Activated gamma-delta T cell treated with Interleukin-2 at 50 U/mL for 16 hours (primary cell): ENCODE measurements around the gene ACSM3.

Source experiments
- DNase-seq: peaks from one replicate; pipeline ENCODE4 v3.0.0-alpha.2; 2020

The ACSM3 gene

DNA sequence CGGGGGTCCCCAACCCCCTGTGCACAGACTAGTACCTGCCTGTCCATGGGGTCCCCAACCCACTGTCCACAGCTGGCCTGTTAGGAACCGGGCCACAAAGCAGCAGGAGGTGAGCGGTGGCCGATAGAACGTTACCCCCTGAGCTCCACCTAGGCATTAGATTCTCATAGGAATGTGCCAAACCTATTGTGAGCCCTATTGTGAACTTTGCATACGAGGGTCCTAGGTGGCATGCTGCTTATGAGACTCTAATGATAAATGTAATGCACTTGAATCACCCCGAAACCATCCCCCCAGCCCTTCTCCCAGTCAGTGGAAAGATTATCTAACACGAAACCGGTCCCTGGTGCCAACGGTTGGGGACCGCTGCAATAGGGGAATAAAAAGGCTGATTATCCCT, 44.0 kb downstream of the ACSM3 start:
- no peak for DNase-seq

- no peak for DNase-seq
These were observed 48.1 kb downstream of the ACSM3 start for GRCh38 chr16:20811889-20812439.

DNA sequence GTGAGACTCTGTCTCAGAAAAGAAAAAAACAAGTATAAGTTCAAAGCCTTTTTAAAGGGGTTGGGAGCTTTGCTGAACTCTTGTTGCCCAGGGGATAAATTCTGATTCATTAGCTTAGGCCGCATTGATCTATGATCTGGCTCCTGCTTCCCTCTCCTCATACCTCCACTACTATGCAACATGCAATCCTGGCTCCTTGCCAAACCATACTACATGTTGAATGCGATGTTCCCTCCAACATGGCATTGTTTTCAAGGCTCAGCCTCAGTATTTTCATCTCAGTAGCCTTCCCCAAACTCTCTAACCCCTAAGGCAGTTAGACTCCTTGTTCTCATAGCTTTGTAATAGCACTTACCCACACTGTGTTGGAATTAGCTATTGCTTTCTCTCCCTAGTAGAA, 48.7 kb downstream of the ACSM3 start:
- DNase-seq, result no peak

DNA sequence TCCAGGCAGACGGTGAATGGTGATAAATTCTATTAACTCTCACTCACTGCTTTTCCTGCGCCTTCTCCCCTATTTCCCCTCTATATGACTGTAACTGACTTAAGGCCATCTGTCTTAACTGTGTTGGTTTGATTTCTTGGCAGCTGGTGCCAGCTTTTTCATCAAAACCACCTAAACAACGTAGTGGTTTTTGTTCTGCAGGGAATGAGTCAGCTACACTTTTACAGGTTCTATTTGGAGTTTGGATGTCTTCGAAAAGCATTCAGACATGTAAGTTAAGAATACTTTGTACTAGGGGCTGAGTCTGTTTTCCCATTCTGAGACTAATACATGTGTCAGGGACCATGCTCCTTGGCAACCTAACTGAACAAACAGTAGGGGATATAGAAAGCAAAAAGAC, 51.0 kb downstream of the ACSM3 start:
- DNase-seq, result no peak

GRCh38 chr16:20818929-20819585, 55.2 kb downstream of the ACSM3 start:
- no peak for DNase-seq

GRCh38 chr16:20821682-20822081, 57.9 kb downstream of the ACSM3 start:
- DNase-seq, result no peak

DNA sequence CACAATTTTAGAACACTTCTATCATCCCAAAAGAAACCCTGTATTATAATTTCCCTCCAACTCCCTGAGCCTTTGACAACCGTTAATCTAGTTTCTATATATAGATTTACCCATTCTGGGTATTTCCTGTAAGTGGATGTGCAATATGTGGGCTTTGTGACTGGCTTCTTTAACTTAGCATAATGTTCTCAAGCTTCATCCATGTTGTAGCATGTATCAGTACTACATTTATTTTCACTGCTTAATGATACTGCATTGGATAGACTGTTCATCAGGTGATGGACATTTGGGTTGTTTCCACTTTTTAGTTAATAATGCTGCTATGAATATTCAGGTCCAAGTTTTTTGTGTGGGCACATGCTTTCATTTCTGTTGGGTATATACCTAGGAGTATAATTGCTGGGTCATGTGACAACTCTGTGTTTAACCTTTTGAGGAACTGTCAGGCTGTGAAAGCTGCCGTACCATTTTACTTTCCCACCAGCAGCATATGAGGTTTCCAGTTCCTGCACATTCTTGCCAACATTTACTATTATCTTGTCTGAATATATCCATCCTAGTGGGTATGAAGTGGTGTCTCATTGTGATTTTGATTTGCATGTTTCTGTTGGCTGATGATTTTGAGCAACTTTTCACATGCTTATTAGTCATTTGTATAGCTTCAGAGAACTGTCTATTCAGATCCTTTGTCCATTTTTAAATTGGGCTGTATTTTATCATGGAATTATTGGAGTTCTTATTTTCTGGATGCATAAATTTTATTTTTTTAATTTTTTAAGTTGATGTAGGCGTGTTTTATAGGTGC, 58.9 kb downstream of the ACSM3 start:
- DNase-seq, result no peak

GRCh38 chr16:20826039-20826566, 62.3 kb downstream of the ACSM3 start:
- no peak for DNase-seq

GRCh38 chr16:20829536-20829935, 65.7 kb downstream of the ACSM3 start:
- no peak for DNase-seq

GRCh38 chr16:20830372-20830771, 66.6 kb downstream of the ACSM3 start:
- DNase-seq, result no peak

DNA sequence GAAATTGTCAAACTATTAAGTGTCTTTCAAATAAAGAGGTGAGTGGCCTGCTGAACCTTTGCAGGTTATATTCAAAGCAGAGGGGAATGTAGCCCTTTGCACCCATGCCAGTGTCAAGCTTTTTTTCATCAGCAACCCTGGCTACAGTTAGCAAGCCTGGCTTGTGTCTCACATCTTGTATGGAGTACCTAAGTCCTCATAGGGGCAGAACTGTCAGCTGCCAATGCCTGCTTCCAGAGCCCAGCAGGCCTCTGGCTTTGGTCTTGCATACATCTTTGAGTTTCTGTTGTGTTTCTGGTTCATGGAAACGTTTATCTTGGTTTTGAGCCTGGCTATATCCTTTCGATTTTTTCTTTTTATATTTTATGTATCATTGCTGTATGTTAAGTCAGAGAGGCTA, 69.3 kb downstream of the ACSM3 start:
- DNase-seq, result no peak

DNA sequence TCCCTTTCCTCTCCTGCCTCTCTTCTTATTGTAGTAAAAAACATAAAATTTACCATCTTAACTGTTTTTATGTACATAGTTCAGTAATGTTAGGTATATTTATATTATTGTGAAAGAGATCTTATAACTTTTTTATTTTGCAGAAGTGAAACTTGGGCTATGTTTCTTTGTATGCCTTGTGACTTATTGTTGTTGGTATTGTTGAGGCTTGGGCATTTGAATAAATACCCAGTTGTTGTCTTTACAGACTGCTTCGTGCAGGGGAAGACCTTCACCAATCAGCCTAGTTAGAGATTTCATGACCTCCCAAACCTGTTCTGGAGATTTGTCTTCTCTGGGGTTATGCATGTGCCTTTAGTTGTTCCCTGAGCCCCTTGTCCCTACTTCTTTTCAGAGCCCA, 74.4 kb downstream of the ACSM3 start:
- no peak for DNase-seq

DNA sequence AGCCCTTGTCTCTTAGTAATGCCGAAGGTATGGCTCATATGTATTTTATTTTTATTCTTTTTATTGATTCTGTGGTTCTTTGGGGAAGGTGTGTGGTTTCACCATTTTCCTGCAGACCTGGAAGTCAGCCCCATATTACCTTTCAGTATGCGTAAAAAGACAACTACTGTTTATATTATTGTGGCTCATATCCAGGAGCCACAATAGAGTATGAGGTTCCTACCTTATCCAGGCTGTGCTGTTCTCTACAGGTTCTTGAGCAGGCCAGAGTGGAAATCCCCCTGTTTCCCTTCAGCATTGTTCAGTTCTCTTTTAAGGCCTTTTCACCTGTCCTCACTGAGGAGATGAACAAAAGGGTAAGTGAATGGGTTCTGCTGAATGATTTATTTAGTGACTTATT, 75.7 kb downstream of the ACSM3 start:
- no peak for DNase-seq

GRCh38 chr16:20844054-20844453, 80.2 kb downstream of the ACSM3 start:
- no peak for DNase-seq

DNA sequence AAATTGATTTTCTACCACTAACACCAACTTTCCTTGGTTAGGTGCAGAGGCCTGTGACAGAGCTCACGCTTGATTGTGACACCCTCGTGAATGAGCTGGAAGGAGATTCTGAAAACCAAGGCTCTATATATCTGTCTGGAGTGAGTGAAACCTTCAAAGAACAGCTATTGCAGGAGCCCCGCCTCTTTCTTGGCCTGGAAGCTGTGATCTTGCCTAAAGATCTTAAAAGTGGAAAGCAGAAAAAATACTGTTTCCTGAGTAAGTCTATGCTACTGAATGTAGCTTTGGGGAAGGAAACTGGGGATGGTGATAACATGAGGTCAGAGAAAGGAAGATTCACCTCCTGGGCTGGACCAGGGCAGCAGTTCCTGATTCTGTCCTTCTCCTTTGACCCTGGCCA, 80.8 kb downstream of the ACSM3 start:
- no peak for DNase-seq

DNA sequence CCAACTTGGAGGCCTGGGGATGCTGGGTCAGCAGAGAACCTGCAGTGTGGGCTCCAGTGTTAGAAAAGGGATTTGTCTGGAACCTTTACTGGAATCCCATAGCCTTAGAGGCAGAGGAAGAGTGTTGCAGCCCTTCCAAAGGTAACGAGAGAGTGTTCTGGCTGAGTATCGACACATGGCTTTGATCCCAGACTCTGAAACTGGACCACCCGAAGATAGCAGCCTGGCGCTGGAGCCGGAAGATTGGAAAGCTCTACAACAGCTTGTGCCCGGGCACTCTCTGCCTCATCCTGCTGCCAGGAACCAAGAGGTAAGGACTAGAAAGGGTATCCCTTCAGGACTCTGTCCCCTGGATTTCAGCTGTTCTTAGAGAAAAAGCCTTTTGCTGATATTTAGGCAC, 82.2 kb downstream of the ACSM3 start:
- no peak for DNase-seq

GRCh38 chr16:20846551-20846950, 82.7 kb downstream of the ACSM3 start:
- DNase-seq, result no peak
